GM12892 (cell line): ENCODE measurements around the gene ANKRD44.

Experiments used
- POLR2A ChIP-seq: IDR thresholded peaks from 2 replicates; pipeline ENCODE4 v1.6.1; 2011; ENCODE audit warnings: low read depth, low read length, control low read depth
- POLR2AphosphoS5 ChIP-seq: IDR thresholded peaks from 2 replicates; pipeline ENCODE4 v1.6.1; 2011; ENCODE audit warnings: low read depth, low read length, control low read depth
- TAF1 ChIP-seq: IDR thresholded peaks from 2 replicates; pipeline ENCODE4 v1.6.1; 2011; ENCODE audit warnings: low read depth, mild to moderate bottlenecking, control low read depth, low read length, borderline replicate concordance

DNA sequence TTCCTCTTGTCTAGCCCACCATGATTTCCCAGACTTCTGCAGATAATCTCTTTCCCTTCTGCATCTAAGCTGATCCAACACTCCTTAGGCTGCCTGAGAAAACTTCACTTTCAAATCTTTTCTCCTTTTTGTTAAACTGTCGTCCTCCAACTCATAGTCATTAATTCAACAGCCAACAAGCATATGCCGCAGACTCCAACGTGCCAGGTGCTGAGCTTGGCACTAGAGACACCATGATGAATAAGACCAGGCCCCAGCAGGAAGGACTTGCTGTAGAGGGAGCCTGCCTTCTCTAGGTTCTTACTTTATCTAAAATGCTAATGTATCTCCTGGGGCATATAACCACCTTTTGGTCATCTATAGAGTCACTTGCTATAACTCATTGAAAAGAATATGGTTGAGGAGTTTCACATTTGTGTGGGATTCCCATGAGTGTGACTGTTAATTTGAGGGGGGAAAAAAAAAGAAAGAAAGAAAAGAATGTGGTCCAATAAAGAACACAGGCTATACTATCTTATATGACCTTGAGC lies 51.0 kb downstream of the ANKRD44 start:
- no peak for TF ChIP-seq POLR2A
- TF ChIP-seq POLR2AphosphoS5, result no peak
- TF ChIP-seq TAF1, result no peak
